Amniotic epithelial cell (primary cell): ENCODE measurements around the gene ZNF213.
A peak's percentile ranks its signal among the peaks of the same experiment; 100 is the strongest.

Source experiments
- DNase-seq: peaks from one replicate; pipeline ENCODE4 v3.0.0-alpha.2; 2010; ENCODE audit warnings: low read depth

The ZNF213 gene

GRCh38 chr16:3101018-3101840 is 33.6 kb upstream of the ZNF213 start:
- DNase-seq = peak; percentile 14

GRCh38 chr16:3101841-3102470 is 32.9 kb upstream of the ZNF213 start:
- no peak for DNase-seq

DNA sequence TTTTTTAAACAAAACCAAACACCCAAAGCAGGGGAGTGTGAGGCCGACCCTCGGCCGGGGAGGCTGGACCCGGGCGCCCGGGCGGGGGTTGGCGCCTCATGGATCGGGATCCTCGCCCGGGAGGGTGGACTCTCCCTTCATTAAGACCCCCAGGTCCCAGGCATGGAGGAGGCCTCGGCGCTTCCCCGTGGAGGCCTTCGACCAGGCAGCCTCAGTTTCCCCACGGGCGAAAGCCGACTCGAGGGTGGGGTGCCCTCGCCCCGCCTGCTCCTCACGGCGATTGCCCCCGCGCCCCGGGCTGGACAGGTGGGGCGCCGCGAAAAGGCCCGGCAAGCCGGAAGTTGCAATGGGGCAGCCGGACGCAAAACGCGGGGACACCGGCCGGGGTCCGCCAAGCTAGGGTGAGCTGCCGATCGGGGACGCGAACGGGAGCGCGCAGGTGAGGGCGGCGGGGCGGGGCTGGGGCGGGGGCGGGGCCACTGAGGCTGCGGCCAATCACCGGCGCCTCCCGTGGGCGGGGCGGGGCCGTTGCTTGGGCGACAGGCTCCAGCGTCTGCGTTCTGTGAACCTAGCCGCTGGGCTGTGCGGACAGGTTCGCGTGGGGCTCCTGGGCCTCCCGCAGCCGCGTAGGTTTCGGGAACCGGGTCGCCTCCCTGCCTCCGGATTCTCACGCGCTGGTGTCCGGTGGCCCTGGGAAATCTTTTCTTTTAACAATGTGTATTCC is 28.5 kb upstream of the ZNF213 start:
- DNase-seq = peak; percentile 85

DNA sequence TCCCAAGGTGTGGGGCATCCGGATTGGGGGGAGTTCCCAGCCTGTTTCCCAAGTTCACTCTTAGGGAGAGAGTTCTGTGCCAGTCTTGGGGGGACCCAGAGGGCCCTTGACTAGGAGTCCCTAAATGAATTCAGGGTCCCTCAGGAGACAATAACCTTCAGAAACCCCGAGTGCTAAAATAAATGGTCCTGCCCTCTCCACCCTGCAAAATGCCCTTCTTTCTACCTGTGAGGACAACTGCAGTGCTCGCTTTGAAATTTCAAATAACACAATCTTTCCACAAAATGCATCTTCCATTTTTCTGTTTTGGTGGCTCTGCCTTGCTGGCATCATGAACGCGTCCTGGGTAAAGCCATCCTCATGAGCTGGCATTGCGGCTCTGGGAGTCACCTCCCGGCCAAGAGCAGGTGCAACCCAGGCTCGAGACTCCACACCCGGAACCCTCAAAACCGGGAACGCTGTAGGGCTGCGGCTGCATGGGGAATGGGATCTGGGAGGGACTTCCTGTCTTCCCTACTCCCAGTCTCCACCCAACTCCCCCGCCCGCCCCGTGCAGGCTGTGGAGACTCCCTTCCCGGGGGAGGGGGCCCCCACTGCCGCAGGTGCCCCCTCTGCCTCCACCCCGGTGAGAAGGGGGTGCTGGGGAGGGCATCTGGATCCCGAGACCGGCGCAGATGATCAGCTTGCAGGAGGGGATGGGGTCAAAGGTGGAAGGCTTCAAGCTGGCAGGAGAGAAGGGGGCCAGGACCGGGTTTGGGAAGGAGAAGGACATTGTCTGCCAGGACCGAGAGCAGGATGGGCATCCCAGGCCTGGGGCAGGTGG is 22.6 kb upstream of the ZNF213 start, which contains the start of gene ZNF205:
Gene ZNF205 (plus strand): TSS at position 529 of the 823 bp plus-strand sequence. CDS start 845 bp downstream, outside the sequence.
- peak; percentile 73 for DNase-seq

- no peak for DNase-seq
Measured at GRCh38 chr16:3112881-3113574, 21.8 kb upstream of the ZNF213 start.

DNA sequence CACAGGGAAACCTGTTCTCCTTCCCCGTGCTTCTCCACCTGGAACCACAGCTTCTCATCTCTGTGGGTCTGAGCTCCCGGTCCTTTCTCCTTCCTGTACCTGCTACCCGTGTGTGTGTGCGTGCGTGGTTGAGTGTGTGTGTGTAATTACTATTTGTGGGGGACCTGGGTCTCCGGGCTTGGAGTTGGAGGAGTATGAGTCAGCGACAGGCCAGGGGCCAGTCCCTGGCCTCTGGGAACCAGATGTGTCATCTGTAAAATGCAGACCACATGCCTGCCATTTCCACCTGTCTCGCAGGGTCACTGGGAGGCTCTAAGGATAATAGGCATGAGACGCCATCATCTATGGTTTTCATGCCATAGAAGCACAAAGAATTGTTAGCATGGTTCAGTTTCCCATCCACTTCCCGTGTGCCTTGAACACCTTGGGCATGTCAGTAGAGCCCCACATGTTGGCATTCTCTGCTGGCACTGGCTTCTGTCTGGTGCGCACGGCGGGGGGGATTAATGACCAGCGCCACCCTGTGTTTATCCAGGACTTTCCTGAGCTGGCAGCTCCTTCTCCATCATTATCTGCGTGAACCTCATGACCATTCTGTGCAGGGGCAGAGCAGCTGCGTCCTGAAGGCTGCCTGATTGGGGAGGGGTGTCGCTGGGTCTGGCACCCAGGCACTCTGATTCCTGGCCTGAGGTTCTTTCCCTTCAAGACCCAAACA is 20.9 kb upstream of the ZNF213 start:
- peak; percentile 17 for DNase-seq

DNA sequence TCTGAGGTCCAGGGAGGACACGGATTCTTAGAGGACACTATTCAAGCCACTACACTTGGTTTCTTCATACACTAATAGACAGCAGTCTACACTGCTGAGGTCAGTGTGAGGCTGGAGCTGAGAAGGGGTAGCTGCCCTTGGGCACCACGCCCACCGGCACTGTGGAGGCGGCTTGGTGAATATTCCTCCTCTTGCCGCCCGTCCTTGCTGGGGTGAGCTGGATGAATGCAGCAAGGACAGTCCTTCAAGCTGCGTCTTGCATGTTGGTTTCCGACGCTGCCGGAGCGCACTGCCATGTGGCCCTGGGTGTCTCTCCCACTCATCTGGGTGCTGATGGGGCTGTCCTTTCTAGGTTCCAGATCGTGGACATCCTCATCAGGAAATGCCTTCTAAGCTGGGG is 19.8 kb upstream of the ZNF213 start:
- no peak for DNase-seq

- no peak for DNase-seq
Measured at GRCh38 chr16:3115561-3115960, 19.3 kb upstream of the ZNF213 start.

DNA sequence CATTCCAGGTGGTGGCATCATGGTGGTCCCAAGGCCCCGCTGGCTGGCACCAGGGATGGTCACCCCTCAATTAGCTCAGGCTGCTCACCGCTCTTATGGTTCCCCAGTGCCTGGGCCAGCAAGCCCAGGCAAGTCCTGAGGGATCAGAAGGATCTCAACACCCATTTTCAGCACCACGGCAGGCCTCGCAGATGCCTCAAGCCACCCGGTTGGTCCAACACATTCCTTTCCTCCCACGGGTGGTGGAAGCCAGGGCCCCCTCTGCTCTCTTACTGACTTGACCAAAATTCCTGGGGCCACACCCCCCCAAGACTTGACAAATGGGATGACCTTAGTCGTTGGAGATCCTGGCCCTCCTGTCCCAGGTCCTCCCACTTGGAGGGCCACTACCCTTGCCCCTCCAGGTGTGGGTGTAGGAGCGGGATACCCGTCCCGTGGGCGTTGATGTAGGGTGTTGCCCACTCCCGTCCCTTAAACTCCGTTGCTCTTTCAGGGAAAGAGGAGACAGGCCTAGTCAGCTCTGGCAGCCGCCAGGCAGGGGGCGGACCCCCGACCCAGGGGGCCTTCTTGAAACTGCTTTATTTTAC is 16.5 kb upstream of the ZNF213 start:
- DNase-seq = no peak

GRCh38 chr16:3118846-3119245 is 16.0 kb upstream of the ZNF213 start:
- DNase-seq = no peak

- no peak for DNase-seq
Measured at GRCh38 chr16:3119286-3119685, 15.5 kb upstream of the ZNF213 start.

DNA sequence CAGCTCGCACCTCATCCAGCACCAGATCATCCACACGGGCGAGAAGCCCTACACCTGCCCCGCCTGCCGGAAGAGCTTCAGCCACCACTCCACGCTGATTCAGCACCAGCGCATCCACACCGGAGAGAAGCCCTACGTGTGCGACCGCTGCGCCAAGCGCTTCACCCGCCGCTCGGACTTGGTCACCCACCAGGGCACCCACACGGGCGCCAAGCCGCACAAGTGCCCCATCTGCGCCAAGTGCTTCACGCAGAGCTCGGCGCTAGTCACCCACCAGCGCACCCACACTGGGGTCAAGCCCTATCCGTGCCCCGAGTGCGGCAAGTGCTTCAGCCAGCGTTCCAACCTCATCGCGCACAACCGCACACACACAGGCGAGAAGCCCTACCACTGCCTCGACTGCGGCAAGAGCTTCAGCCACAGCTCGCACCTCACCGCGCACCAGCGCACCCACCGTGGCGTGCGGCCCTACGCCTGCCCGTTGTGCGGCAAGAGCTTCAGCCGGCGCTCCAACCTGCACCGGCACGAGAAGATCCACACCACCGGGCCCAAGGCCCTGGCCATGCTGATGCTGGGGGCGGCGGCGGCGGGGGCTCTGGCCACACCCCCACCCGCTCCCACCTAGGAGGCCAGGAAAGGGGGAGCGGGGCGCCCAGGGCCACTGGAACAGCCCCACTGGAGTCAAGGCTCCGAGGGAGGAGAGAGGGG is 15.0 kb upstream of the ZNF213 start:
- no peak for DNase-seq

GRCh38 chr16:3120435-3120834 is 14.4 kb upstream of the ZNF213 start:
- DNase-seq = no peak

DNA sequence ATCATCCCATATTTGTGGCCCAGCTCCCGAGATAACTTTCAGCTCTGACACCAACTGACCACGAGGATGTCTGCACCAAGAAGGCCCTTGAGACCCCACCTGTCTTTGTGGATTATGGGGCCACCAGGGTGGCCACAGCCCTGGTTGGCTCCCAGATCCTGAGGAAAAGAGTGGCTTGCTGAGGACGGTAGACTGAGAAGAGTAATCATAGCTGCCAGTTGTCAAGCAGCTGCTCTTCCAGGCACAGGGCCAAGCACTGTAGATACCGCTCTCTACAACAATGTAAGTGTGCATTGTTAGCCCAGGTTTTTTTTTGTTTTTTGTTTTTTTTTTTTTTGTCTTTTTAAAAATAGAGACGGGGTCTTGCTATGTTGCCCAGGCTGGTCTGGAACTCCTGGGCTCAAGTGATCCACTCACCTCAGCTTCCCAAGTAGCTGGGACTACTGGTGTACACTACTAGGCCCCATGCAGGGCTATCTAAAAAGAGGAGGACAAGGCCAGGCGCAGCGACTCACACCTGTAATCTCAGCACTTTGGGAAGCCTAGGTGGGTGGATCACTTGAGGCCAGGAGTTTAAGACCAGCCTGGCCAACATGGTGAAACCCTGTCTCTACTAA is 12.9 kb upstream of the ZNF213 start:
- DNase-seq = no peak

DNA sequence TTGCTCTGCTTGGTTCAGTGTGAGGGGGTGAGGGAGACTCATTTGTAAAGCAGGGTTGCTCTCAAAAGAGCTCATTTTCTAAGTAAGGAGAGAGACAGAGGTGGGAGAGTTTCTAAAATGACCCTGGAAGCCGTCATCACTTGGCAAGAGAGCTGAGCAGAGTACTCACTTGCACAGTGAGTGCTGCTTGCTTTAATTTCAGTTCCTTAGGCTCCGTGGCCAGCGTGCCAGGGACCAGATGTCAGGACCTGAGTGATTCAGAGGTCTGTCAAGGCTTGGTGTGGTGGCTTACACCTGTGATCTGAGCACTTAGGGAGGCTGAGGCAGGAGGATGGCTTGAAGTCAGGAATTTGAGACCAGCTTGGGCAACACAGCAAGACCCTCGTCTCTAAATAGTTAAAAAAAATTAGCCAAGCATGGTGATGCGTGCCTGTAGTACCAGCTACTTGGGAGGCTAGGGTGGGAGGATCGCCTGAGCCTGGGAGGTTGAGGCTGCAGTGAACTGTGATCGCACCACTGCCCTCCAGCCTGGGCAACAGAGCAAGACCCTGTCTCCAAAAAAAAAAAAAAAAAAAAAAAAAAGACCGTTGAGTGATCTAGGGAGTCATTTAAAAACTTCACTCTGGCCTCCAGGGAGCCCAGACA is 11.8 kb upstream of the ZNF213 start:
- DNase-seq = no peak

GRCh38 chr16:3123986-3124886 is 10.6 kb upstream of the ZNF213 start:
- peak; percentile 85 for DNase-seq

DNA sequence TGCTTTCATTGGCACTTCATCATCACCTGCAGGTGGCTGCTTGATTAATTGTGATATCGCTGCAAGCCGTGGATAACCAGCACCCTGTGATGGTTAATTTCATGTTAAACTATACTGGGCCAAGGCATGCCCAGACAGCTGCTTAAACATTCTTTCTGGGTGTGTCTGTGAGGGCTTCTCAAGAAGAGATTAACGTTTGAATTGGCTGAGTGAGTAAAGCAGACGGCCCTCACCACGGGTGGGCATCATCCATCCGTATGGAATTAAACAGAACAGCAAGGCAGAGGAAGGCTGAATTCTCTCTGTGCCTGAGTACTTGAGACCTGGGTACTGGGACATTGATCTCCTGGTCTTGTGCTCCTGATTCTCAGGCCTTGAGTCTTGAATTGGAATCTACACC is 7.1 kb upstream of the ZNF213 start:
- no peak for DNase-seq
